Measurements from ENCODE around the gene SUPT3H.

GRCh38 chr6:44956396-44956795 is 421.3 kb downstream of the SUPT3H start:
- no peak for TF ChIP-seq CTCF (conservative IDR thresholded peaks at IDR 0.05)
- no peak for TF ChIP-seq ZFX (IDR thresholded peaks at IDR 0.05)
